Mononuclear cell (primary cell): Measurements from ENCODE around the gene VSIG10L2. TPM values are rescaled to one million over a fixed set of nuclear protein-coding genes. Genes with fewer than 3 reads are reported as not detected.

Experiments
- H3K27me3 ChIP-seq: 2 replicates; pipeline ENCODE4 v1.6.0; 2011; ENCODE audit warnings: low read length, control low read depth; ENCODE audit not compliant: insufficient read depth
- H3K4me1 ChIP-seq: 2 replicates; pipeline ENCODE4 v1.5.1; 2011; ENCODE audit warnings: mild to moderate bottlenecking, low read length, control low read depth; ENCODE audit not compliant: insufficient read depth
- H3K4me3 ChIP-seq: 2 replicates; pipeline ENCODE4 v1.5.1; 2011; ENCODE audit warnings: mild to moderate bottlenecking, low read length, moderate library complexity
- H3K9me3 ChIP-seq: 2 replicates; pipeline ENCODE4 v1.5.1; 2011; ENCODE audit warnings: low read depth, mild to moderate bottlenecking, control low read depth, low read length
- total RNA-seq: library from RNA; depleted of rRNA; stranded (reverse); fragments of >200 nt; gene quantifications from one replicate; pipeline ENCODE4 v1.2.3, GENCODE V29; 2012

The VSIG10L2 gene
- total RNA-seq, 1 donor, result not detected

DNA sequence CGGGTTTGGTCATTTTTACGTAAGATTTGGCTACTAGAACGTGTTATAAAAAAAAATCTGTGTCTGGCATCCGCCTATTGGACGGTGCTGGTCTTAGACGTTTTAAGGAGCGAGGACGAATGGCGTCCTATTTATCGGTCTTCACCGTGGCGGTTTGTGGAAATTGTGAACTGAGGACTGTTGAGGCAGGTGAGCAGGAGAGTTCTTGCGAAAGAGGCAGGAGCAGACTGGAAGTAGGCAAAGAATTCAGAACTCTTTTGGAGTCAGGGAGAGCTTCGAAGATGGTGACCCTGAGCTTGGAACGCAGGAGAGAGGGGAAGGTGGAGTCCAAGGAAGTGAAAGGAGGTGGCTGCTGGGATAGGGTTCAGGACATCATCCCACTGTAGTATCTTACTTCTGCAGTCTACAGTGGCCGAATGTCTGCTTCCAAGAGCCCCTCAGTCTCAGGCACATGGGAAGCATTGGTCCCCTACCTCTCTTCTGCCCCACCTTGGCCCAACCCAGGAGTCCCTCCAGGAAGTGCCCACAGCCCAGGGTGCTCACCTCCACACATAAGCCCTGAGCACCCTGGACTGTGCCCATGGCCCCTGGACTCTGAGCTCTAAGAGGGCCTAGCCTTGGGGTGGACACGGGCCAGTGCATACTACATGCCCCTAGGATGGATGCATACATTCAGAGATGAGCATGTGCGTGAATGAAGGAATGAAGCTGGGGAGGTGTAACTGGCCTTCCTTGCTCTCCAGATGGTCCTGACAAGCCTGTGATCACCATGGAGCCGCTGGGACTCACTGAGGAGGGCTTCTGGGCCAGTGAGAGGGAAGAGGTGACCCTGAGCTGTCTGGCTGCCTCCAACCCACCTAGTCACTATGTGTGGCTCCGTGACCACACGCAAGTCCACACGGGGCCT is 3.7 kb downstream of the VSIG10L2 start:
- H3K4me1 ChIP-seq, result no peaks in the 10 kb centered on the region
- H3K9me3 ChIP-seq, result no peaks in the 10 kb centered on the region
- no peaks in the 10 kb centered on the region for H3K27me3 ChIP-seq
- no peak overlapping the region for H3K4me3 ChIP-seq

DNA sequence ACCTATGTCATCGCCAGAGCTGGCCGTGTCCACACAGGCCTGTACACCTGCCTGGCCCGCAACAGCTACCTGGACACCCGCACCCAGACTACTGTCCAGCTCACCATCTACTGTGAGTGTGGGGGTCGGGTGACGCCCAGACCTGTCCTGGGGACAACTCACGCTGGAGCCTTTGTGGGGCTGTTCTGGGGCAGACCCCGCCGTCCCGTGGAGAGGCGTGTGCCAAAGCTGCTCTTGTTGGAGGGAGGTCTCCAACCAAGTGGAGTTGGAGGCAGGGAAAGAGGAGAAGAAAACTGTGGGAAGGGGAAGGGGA is 4.3 kb downstream of the VSIG10L2 start:
- Histone ChIP-seq H3K4me3 (no peak overlapping the region), H3K4me1 (no peaks in the 10 kb centered on the region), H3K27me3 (no peaks in the 10 kb centered on the region), H3K9me3 (no peaks in the 10 kb centered on the region)

DNA sequence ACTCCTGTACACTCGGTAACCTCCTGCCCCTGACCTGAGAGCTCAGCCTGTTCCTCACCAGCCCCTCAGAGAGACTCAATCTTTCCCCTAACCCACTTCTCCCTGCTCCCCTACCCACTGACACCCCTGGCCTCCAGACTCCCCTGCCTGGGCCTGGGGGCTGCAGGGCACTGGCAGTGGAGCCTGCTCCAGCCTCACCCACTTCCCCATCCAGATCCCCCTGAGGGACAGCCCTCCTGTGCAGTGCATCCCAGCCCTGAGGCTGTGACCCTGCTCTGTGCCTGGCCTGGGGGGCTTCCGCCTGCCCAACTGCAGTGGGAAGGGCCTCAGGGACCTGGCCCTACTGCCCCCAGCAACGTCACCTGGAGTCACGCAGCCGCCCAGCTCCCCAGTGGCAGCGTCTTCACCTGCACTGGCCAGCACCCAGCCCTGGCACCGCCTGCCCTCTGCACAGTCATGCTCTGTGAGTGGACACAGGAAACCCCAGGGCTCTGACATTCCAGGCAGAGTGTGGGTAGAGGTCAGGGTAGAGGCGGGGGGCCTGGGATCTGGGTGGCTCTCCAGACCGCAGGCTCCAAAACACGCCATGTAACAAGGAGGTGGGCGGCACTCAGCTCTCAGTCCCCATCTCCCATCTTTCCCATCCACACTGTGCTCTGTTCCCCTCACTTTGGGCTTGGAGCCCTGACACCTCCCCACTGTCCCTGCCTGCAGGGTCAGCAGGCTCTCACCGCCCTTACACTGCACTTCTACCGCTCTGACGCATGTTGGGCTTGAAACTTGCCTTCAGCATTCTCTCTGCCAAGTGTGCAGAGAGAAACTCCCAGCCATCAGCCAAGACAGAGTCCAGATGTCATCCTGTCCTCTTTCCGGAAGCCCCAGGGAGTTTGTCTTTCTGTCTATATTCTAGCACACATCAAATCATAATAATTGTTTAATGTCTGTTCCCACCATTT is 5.1 kb downstream of the VSIG10L2 start:
- H3K27me3 ChIP-seq, result no peaks in the 10 kb centered on the region
- H3K4me1 ChIP-seq, result no peaks in the 10 kb centered on the region
- H3K4me3 ChIP-seq, result no peak overlapping the region
- no peaks in the 10 kb centered on the region for H3K9me3 ChIP-seq

DNA sequence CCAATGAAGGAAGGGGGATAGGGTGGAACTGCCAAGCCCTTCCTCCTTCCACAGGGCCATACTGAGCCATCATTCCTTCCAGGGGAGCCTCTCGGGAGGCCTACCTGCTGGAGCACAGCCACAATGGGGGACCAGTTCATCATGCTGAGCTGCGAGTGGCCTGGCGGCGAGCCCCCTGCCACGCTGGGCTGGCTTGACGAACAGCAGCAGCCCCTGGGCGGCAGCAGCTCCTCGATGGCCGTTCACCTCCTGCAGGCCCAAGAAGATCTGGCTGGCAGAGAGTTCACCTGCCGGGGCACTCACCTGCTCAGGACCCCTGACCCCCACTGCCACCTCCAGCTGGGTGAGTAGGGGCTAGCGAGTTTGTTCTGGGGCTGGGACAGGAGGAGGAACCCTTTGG is 5.9 kb downstream of the VSIG10L2 start:
- no peak overlapping the region for H3K4me3 ChIP-seq
- no peaks in the 10 kb centered on the region for H3K9me3 ChIP-seq
- no peaks in the 10 kb centered on the region for H3K4me1 ChIP-seq
- no peaks in the 10 kb centered on the region for H3K27me3 ChIP-seq

DNA sequence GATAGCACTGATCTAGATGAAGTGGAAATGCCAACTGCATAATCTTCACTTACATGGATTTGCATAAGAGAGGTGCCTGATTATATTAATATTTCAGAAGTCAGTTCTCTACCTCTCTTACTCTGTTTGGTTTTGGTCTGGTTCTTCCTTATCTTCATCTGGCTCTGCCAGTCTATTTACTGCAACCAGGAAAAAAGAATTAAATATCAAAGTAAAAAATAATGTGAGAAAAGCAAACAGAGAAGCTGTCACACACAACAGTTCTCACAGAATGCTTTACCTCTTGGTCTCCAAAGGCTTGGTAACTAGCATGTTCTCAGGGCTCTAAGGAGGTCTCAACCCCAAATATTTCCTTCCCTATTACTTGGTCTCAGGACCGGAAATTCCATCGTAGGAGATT is 6.7 kb downstream of the VSIG10L2 start:
- Histone ChIP-seq H3K4me3 (no peak overlapping the region), H3K9me3 (no peaks in the 10 kb centered on the region), H3K27me3 (no peaks in the 10 kb centered on the region), H3K4me1 (no peaks in the 10 kb centered on the region)

DNA sequence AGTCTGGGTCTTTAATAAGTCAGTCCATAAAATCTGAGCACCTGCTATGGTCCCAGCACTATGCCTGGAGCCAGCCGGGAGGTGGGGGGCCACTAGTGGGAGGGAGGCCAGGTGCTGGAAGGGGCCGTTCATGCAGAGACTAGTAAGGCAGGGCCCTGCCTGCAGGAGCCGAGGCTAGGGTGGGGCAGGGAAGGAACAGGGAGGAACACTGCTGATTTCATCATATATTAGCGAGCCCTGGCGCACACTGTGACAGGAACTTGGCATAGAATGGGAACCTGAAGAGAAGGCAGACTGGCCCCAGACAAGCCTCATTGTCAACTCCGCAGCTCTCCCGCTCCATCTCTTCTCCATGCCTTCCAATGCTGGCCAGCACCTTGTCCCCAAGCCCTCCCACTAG is 7.1 kb downstream of the VSIG10L2 start:
- Histone ChIP-seq H3K9me3 (no peaks in the 10 kb centered on the region), H3K27me3 (no peaks in the 10 kb centered on the region), H3K4me3 (no peak overlapping the region), H3K4me1 (no peaks in the 10 kb centered on the region)

DNA sequence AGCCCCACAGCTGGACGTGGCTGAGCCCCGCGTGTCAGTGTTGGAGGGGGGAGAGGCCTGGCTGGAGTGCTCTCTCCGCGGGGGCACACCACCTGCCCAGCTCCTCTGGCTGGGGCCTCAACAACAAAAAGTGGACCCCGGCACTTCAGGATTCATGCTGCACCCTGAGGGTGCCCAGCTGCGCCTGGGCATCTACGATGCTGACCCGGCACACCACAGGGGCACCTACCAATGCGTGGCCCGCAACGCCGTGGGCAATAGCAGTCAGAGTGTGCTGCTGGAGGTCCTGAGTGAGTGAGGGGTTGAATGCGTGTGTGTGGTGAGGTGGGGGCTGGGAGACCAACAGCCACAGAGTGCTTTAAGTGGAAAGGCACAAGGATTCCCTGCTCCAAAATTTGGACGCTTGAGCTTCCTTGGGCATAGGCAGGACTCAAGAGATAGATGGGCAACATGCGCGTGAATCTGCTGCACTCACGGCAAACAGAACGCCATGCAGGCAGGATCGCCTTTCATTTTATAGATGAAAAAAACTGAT is 7.6 kb downstream of the VSIG10L2 start:
- Histone ChIP-seq H3K4me3 (no peak overlapping the region), H3K9me3 (no peaks in the 10 kb centered on the region), H3K27me3 (no peaks in the 10 kb centered on the region), H3K4me1 (no peaks in the 10 kb centered on the region)

DNA sequence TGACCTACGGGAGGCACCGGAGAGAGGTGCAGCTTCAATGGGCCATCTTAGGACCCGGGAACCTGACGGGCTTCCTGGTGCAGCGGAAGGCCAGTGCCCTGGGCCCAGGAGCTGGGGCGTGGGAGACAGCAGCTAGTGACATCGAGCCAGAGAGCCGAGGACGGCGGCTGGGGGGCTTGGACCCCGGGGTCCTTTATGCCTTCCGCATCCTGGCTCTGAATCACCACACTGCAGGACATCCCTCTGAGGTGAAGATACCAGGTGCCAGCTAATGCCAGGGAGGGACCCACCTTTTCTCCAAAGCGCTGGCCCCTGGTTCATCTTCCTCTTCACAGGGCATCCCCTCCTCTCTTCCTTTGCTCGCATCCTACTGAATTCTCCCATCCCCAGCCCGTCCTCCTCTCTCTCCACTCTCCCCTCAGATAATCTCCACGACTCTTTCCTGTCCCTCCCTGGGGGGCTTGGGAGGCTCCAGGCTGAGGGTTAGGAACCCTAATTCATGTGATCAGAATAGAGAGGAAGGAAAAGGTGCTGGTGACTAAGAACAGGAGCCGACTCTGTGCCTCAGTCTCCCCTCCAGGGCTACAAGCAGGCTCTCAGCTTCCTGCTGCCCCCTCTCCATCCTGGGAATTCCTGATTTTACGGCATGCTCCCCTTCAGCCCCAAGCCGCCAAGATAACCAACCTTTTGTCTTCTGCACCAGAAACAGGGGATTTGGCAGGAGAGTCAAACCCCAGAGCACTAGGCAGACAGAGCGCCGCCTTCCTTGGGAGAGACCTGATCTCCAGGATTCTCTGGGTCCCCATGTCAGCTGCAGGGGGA is 8.5 kb downstream of the VSIG10L2 start:
- Histone ChIP-seq H3K4me1 (no peaks in the 10 kb centered on the region), H3K4me3 (no peak overlapping the region), H3K27me3 (no peaks in the 10 kb centered on the region), H3K9me3 (no peaks in the 10 kb centered on the region)

DNA sequence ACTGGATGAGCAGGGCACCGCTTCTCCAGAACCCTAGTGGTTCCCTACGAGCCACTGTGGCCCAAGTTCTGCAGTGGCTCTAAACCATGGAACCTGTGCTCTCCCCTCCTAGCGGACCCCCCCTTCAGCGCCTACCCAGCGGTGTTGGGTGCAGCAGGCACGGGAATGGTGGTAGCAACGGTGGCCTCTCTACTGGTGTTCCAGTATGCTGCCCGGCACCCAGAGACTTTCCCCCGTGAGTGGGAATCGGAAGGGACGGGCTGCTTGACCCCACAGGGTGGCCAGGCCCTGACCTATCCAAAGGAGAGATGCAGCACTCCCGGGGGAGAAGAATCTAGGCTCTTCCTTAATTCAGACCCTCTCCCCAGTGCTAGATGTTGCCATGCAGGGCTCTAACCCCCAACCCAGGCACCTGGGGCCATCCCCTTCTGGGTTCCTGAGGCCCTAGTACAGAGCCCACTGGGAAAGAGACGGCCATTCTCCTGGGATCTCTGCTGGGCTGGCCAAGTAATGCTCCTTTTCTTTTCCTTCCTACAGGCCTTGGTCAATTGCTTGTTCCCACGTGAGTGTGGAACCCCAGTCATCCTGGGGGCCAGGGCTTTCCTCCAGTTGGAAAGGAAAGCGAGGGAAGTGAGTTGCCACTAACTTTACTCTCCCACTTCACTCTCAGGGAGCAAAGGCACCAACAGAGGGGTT is 9.2 kb downstream of the VSIG10L2 start:
- Histone ChIP-seq H3K4me3 (no peak overlapping the region), H3K4me1 (no peaks in the 10 kb centered on the region), H3K27me3 (no peaks in the 10 kb centered on the region), H3K9me3 (no peaks in the 10 kb centered on the region)

DNA sequence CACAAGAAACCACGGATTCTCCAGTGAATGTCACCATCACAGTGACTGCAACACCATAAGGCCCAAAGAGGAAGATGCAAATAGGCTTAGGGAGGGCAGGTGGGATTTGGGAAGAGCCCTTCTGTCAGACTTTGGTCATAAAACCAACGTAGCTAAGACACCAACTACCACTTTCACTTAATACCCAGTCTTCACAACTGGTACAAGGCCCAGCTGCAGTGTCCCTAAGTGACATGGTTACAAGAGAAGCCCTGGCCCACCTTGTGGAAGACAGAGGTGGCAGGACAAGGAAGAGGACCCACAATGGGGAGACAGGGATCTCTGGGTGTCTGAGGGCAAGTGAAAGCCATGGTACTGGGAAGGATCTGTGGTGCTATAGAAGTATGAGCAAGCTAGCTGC is 10.0 kb downstream of the VSIG10L2 start:
- Histone ChIP-seq H3K4me3 (no peak overlapping the region), H3K27me3 (no peaks in the 10 kb centered on the region), H3K4me1 (no peaks in the 10 kb centered on the region), H3K9me3 (no peaks in the 10 kb centered on the region)

DNA sequence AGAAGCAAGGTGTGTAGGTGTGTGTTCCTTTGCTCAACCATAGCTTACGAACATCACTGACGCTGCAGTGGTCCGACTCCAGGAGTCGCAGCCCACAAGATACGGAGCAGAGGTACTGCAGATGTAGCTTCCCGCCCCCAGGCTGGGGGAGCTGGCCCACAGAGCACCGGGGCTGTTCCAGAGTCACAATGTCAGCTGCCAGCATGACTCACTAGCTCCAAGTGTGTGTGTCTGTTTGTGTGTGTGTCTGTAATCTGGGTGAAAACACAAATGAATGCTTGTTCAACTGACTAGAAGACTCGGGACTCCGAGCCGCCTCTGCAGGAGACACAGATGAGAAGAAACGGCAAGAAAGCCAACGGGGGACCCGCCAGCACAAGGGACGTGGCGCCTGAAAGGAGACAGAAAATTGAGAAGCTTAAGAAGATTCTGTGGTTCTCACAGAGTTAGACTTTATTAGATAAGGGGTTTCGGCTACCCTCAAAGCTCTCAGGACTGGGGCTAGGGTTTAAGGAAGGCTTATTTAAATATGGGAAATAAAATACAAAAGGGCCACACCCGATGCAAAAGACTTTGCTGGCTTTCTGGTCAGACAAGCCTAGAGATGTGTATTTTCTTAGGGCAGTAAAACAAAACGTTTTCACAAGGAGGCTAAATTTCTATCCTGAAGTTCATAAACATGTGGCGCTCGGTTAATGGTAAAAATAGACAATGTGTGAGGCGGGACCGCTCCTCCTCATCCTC is 10.7 kb downstream of the VSIG10L2 start:
- no peaks in the 10 kb centered on the region for H3K4me1 ChIP-seq
- no peak overlapping the region for H3K4me3 ChIP-seq
- no peaks in the 10 kb centered on the region for H3K27me3 ChIP-seq
- H3K9me3 ChIP-seq, result no peaks in the 10 kb centered on the region

DNA sequence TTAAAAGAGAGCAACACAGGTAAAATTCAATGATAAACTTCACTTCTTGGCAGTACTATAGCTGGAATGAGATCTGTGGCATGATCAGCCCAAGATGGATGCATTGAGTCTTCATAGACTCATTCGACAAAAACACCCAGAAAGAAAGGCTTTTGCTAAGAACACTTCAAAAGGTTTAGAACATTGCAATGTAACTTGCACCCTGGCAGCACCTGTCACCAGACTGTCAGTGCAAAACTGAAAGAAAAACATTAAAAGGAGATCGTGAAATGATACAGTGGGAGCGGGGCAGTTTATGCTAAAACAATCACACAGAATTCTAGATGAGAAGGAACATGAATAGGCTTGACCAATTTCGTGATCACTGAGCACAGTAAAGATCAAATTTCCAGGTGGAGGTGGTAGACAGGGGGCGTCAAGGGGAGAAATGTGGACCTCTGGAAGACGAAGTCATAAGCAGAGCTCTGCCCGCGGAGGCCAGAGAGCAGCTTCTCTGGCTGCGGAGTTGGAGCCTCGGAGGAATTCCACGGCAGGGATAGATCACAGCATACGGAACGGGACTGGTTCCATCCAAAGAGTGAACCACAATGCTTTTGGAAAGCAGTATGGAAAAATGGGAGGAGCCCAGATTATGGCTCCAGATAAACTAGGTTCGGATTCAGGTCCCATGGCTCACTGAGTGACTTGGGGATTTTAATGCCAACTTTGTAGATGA is 11.9 kb downstream of the VSIG10L2 start:
- Histone ChIP-seq H3K27me3 (no peaks in the 10 kb centered on the region), H3K4me1 (no peaks in the 10 kb centered on the region), H3K9me3 (peaks cover 4% of the 10 kb centered on the region), H3K4me3 (no peak overlapping the region)

DNA sequence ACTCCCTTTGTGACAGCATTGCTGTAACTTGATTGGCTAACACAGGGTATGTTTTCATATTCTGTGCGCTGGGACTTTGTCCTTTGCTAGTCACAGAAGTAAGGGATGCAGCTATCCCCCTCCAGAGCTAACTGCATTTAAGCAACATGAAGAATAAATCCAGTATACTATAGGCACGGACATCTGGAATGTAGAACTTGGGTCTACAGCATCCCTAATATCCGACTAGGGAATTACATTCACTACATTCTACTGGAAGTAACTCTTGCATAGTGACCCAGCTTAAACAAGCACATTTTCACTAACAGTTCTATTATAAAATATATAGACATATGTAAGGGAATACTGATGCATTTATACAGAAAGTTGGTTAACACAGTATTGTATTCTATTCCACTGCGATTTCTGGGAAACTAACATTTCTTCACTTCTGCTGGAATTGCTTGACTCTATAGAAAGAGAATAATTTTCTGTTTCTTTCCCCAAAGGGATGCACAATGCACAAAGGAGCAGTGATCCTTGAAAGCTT is 13.1 kb downstream of the VSIG10L2 start:
- Histone ChIP-seq H3K4me1 (no peaks in the 10 kb centered on the region), H3K27me3 (no peaks in the 10 kb centered on the region), H3K9me3 (peaks cover 4% of the 10 kb centered on the region), H3K4me3 (no peak overlapping the region)
